Fibroblast of lung (primary cell): Measurements from ENCODE around the gene ARHGEF12. TPM values are rescaled to one million over a fixed set of nuclear protein-coding genes. Genes with fewer than 3 reads are reported as not detected.
A peak's percentile ranks its signal among the peaks of the same experiment; 100 is the strongest.

Experiments used
- DNase-seq, 2 donors: peaks; one replicate each; pipeline versions ENCODE4 v3.0.0 to v3.0.0-alpha.2; 2010; ENCODE audit warnings: low read depth in 2 of 2
- H2AFZ ChIP-seq: 2 replicates; pipeline ENCODE4 v1.5.1; 2012; ENCODE audit warnings: low read length, control low read depth, inconsistent platforms
- H3K27ac ChIP-seq: 2 replicates; pipeline ENCODE4 v1.5.1; 2011; ENCODE audit warnings: low read length, control low read depth; ENCODE audit not compliant: insufficient read depth
- H3K27me3 ChIP-seq: 2 replicates; pipeline ENCODE4 v1.5.1; 2011; ENCODE audit warnings: mild to moderate bottlenecking, low read length; ENCODE audit not compliant: control insufficient read depth, insufficient read depth
- H3K36me3 ChIP-seq: 2 replicates; pipeline ENCODE4 v1.5.1; 2011; ENCODE audit warnings: low read length; ENCODE audit not compliant: control insufficient read depth, insufficient read depth
- H3K4me1 ChIP-seq: 2 replicates; pipeline ENCODE4 v1.5.1; 2011; ENCODE audit warnings: low read length; ENCODE audit not compliant: control insufficient read depth, insufficient read depth; ENCODE audit errors: extremely low read depth
- H3K4me2 ChIP-seq: 2 replicates; pipeline ENCODE4 v1.5.1; 2011; ENCODE audit warnings: low read length, control low read depth; ENCODE audit not compliant: insufficient read depth; ENCODE audit errors: extremely low read depth
- H3K4me3 ChIP-seq, 4 experiments: fragments of 200-600 bp in 1 of 4; sonication (generic) in 1 of 4; replicated peaks in 1 of 4; 2 replicates each; pipeline ENCODE4 v1.5.1; 2011 to 2016; ENCODE audit warnings: low read length in 4 of 4, low read depth in 3 of 4, mild to moderate bottlenecking in 3 of 4, control low read depth in 2 of 4, inconsistent platforms in 1 of 4, mixed read lengths in 1 of 4; ENCODE audit not compliant: insufficient read depth in 1 of 4; ENCODE audit errors: control extremely low read depth in 1 of 4
- H3K79me2 ChIP-seq: 2 replicates; pipeline ENCODE4 v1.5.1; 2012; ENCODE audit warnings: mild to moderate bottlenecking, low read length, inconsistent platforms; ENCODE audit not compliant: control insufficient read depth, insufficient read depth
- H3K9ac ChIP-seq: 2 replicates; pipeline ENCODE4 v1.5.1; 2011; ENCODE audit warnings: mild to moderate bottlenecking, low read length, control low read depth; ENCODE audit not compliant: insufficient read depth
- H3K9me3 ChIP-seq: 2 replicates; pipeline ENCODE4 v1.5.1; 2012; ENCODE audit warnings: low read depth, low read length; ENCODE audit not compliant: control insufficient read depth, insufficient read depth
- H4K20me1 ChIP-seq: 2 replicates; pipeline ENCODE4 v1.5.1; 2011; ENCODE audit warnings: low read length; ENCODE audit not compliant: control insufficient read depth, insufficient read depth; ENCODE audit errors: extremely low read depth
- CTCF ChIP-seq, 2 donors: IDR thresholded peaks in 1 of 2; conservative IDR thresholded peaks in 1 of 2; 1 replicate in 1 of 2; 2 replicates in 1 of 2; pipeline ENCODE4 v1.5.1; 2011 to 2012; ENCODE audit warnings: low read length in 2 of 2, control low read depth in 1 of 2, inconsistent platforms in 1 of 2, low read depth in 1 of 2, mild to moderate bottlenecking in 1 of 2
- EZH2 ChIP-seq: IDR thresholded peaks from 2 replicates; pipeline ENCODE4 v1.5.1; 2012; ENCODE audit warnings: low read length, control low read depth, mild to moderate bottlenecking; ENCODE audit errors: missing control alignments
- polyA plus RNA-seq, 2 donors: library from polyadenylated mRNA; depleted of rRNA in 1 of 2; stranded (reverse) in 1 of 2; unstranded in 1 of 2; fragments of >200 nt; gene quantifications; 2 replicates each; pipeline ENCODE4 v1.2.1, GENCODE V29; 2011 to 2012; ENCODE audit warnings: missing spikeins in 1 of 2
- total RNA-seq: library from RNA; depleted of rRNA; stranded (reverse); fragments of >200 nt; gene quantifications from 2 replicates; pipeline ENCODE4 v1.2.1, GENCODE V29; 2014

ARHGEF12 gene
- total and polyA plus RNA-seq, 2 donors (not counting 1 experiment from before 2014, with no cell fraction given): 63.1 to 141 TPM

DNA sequence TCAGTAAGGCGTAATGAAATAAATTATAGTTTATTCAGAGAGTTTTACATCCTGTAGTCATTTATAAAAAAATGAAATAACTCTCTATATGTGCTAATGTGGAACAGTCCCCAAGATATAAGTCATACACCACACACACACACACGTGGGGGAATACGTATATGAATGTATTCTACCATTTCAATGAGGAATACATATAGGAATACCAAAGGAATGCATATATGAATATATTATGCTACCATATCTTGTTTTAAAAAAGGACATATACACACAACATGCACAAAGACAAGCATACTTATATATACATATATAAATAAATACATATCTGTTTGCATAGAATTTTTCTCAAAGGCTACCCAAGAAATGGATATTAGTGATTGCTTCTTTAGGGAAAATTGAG lies 135.8 kb downstream of the ARHGEF12 start:
- Histone ChIP-seq H2AFZ (no peak overlapping the region), H3K79me2 (no peaks in the 10 kb centered on the region), H3K27ac (no peak overlapping the region), H3K4me1 (no peaks in the 10 kb centered on the region), H3K4me2 (no peak overlapping the region), H3K36me3 (peaks cover 7% of the 10 kb centered on the region), H3K27me3 (no peaks in the 10 kb centered on the region), H3K4me3 (no peak overlapping the region), H3K9me3 (no peaks in the 10 kb centered on the region), H3K9ac (no peak overlapping the region), H4K20me1 (no peaks in the 10 kb centered on the region)
- TF ChIP-seq EZH2 (no peak), CTCF (conservative IDR thresholded peaks at IDR 0.05 in 1 of 2, IDR thresholded peaks at IDR 0.05 in 1 of 2; ENCODE audit: low read depth in 1 of 2, low read length in 2 of 2) (no peak)
- DNase-seq: no peak

DNA sequence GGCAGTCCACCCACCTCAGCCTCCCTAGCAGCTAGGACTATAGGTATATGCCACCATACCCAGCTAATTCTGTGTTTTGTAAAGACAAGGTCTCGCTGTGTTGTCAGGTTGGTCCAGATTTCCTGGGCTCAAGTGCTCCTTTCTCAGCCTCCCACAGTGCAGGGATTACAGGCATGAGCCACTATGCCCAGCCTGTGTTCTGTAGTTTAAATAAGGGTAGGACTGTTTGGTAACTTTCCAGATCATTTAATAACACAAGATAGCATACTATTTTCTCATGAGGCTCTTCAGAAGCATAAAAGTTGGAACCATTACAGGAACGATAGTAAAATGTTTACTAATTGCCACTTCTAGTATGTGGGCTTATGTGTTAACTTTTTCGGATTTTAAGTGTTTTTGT lies 137.3 kb downstream of the ARHGEF12 start:
- TF ChIP-seq EZH2 (no peak), CTCF (conservative IDR thresholded peaks at IDR 0.05 in 1 of 2, IDR thresholded peaks at IDR 0.05 in 1 of 2; ENCODE audit: low read depth in 1 of 2, low read length in 2 of 2) (no peak)
- no peak overlapping the region for H2AFZ ChIP-seq
- no peaks in the 10 kb centered on the region for H4K20me1 ChIP-seq
- no peaks in the 10 kb centered on the region for H3K27me3 ChIP-seq
- H3K79me2 ChIP-seq: no peaks in the 10 kb centered on the region
- no peak overlapping the region for H3K4me3 ChIP-seq
- H3K9ac ChIP-seq: no peak overlapping the region
- H3K4me1 ChIP-seq: no peaks in the 10 kb centered on the region
- DNase-seq: no peak
- no peaks in the 10 kb centered on the region for H3K9me3 ChIP-seq
- H3K27ac ChIP-seq: no peak overlapping the region
- H3K36me3 ChIP-seq: peaks cover 7% of the 10 kb centered on the region
- no peak overlapping the region for H3K4me2 ChIP-seq

DNA sequence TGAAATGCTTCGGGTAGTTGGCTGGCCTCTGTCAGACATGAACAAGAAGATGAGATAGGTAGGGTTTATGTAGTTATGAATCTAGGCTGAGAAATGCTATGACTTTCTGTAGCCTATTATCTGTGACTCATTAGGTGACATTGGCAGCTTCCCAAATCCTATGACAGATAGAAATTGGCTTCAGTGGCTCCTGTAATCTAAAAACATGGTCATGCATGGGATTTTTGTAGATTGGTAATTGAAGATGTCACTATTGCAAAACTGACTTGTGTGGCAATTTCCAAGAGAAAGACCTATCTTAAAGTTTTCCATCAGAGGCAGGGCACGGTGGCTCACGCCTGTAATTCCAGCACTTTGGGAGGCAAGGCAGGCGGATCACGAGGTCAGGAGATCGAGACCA lies 145.9 kb downstream of the ARHGEF12 start:
- Histone ChIP-seq H3K4me3 (no peak overlapping the region), H4K20me1 (no peaks in the 10 kb centered on the region), H3K4me2 (no peak overlapping the region), H3K27me3 (no peaks in the 10 kb centered on the region), H2AFZ (no peak overlapping the region), H3K27ac (no peak overlapping the region), H3K36me3 (peaks cover 8% of the 10 kb centered on the region), H3K79me2 (no peaks in the 10 kb centered on the region), H3K9me3 (no peaks in the 10 kb centered on the region), H3K9ac (no peak overlapping the region), H3K4me1 (no peaks in the 10 kb centered on the region)
- DNase-seq: peak in 1 of 2 donors; percentile 12
- no peak for TF ChIP-seq CTCF (conservative IDR thresholded peaks at IDR 0.05 in 1 of 2, IDR thresholded peaks at IDR 0.05 in 1 of 2; ENCODE audit: low read depth in 1 of 2, low read length in 2 of 2)
